HCT116 (cell line): Measurements from ENCODE around the gene TMEM52B. TPM values are rescaled to one million over a fixed set of nuclear protein-coding genes. Genes with fewer than 3 reads are reported as not detected.

Source experiments
- ATAC-seq: fragments of 200-7000 bp; cut with Tn5 transposase; 2 replicates; pipeline ENCODE4 v1.9.1; 2020; ENCODE audit warnings: mild to moderate bottlenecking, moderate library complexity
- BruUV-seq: library from RNA; stranded (reverse); fragments of 400-500 nt; replicated peaks from 2 replicates; lab custom pipeline; 2021; lab: Mats Ljungman, UMichigan
- CTCF ChIA-PET: fragments of 300-600 bp; sonication (Branson Sonifier 250); formaldehyde crosslinking; loops from one replicate; lab custom pipeline; 2021; ENCODE audit warnings: antibody characterized with exemption; lab: Charles Lee
- POLR2A ChIA-PET: fragments of 300-600, 350-600 bp; sonication (Branson Sonifier 250); formaldehyde crosslinking; loops from one replicate; lab custom pipeline; 2021; ENCODE audit warnings: antibody characterized with exemption; lab: Charles Lee
- RAD21 ChIA-PET, 2 experiments: fragments of 300-600 bp; sonication (Branson Sonifier 250); formaldehyde crosslinking; loops; one replicate each; lab custom pipeline; 2023; ENCODE audit warnings: low total read pairs in 2 of 2; ENCODE audit not compliant: uncharacterized antibody in 2 of 2, unreplicated experiment in 2 of 2, low non-redundant PET in 1 of 2; lab: Charles Lee
- DNase-seq: peaks from one replicate; pipeline ENCODE4 v3.0.0-alpha.2; 2010; ENCODE audit warnings: low read depth, low spot score
- H2AFZ ChIP-seq: fragments of 200-600 bp; shearing (Covaris generic), sonication (generic); 2 replicates; pipeline ENCODE4 v1.6.1; 2017; ENCODE audit warnings: low read depth, mixed run types, mixed read lengths, antibody characterized with exemption, low read length; ENCODE audit not compliant: poor library complexity, severe bottlenecking
- H3K27ac ChIP-seq: 2 replicates; pipeline ENCODE4 v1.5.1; 2012; ENCODE audit warnings: low read depth, low read length
- H3K27me3 ChIP-seq: fragments of 200-600 bp; sonication (generic); 2 replicates; pipeline ENCODE4 v1.6.1; 2016; ENCODE audit warnings: mixed run types, low read length, mixed read lengths; ENCODE audit not compliant: insufficient read depth
- H3K36me3 ChIP-seq, 2 experiments: fragments of 200-500 bp in 1 of 2; fragments of 200-600 bp in 1 of 2; sonication (Bioruptor generic) in 1 of 2; sonication (generic) in 1 of 2; 2 replicates each; pipeline versions ENCODE4 v1.5.1 to v1.6.1; 2014 to 2016; ENCODE audit warnings: low read length in 2 of 2, inconsistent platforms in 1 of 2, mixed read lengths in 1 of 2, mixed run types in 1 of 2; ENCODE audit not compliant: insufficient read depth in 2 of 2, control insufficient read depth in 1 of 2
- H3K4me1 ChIP-seq, 2 experiments: fragments of 200-600 bp in 1 of 2; sonication (generic) in 1 of 2; 2 replicates each; pipeline versions ENCODE4 v1.5.1 to v1.6.1; 2012 to 2017; ENCODE audit warnings: low read length in 2 of 2, inconsistent platforms in 1 of 2, mild to moderate bottlenecking in 1 of 2, mixed read lengths in 1 of 2, mixed run types in 1 of 2, moderate library complexity in 1 of 2; ENCODE audit not compliant: insufficient read depth in 2 of 2, control insufficient read depth in 1 of 2
- H3K4me2 ChIP-seq: fragments of 200-600 bp; sonication (generic); 2 replicates; pipeline ENCODE4 v1.6.1; 2017; ENCODE audit warnings: mixed run types, low read length, mixed read lengths
- H3K4me3 ChIP-seq, 2 experiments: fragments of 200-600 bp in 1 of 2; sonication (generic) in 1 of 2; replicated peaks in 1 of 2; 2 replicates each; pipeline ENCODE4 v1.5.1; 2011 to 2016; ENCODE audit warnings: low read length in 2 of 2, control low read depth in 1 of 2, low read depth in 1 of 2, mild to moderate bottlenecking in 1 of 2, mixed read lengths in 1 of 2, mixed run types in 1 of 2
- H3K79me2 ChIP-seq: fragments of 200-600 bp; sonication (generic); 2 replicates; pipeline ENCODE4 v1.6.1; 2017; ENCODE audit warnings: mild to moderate bottlenecking, mixed run types, low read length, moderate library complexity, mixed read lengths; ENCODE audit not compliant: insufficient read depth
- H3K9ac ChIP-seq: fragments of 200-600 bp; sonication (generic); 2 replicates; pipeline ENCODE4 v1.6.1; 2016; ENCODE audit warnings: low read length, mixed read lengths
- H3K9me2 ChIP-seq: fragments of 200-600 bp; sonication (generic), shearing (Covaris generic); 2 replicates; pipeline ENCODE4 v1.6.1; 2017; ENCODE audit warnings: mixed run types, mild to moderate bottlenecking, moderate library complexity; ENCODE audit not compliant: insufficient read depth
- H3K9me3 ChIP-seq, 2 experiments: fragments of 200-500 bp in 1 of 2; fragments of 200-600 bp in 1 of 2; sonication (Bioruptor generic) in 1 of 2; sonication (generic) in 1 of 2; 2 replicates each; pipeline ENCODE4 v1.6.1; 2014 to 2017; ENCODE audit warnings: low read length in 2 of 2, mixed read lengths in 2 of 2, inconsistent platforms in 1 of 2, low read depth in 1 of 2, mild to moderate bottlenecking in 1 of 2, mixed run types in 1 of 2, moderate library complexity in 1 of 2; ENCODE audit not compliant: control insufficient read depth in 1 of 2, insufficient read depth in 1 of 2
- H4K20me1 ChIP-seq: fragments of 200-600 bp; sonication (generic), shearing (Covaris generic); 2 replicates; pipeline ENCODE4 v1.6.1; 2017; ENCODE audit warnings: mixed run types, mild to moderate bottlenecking, moderate library complexity; ENCODE audit not compliant: insufficient read depth
- CEBPB ChIP-seq: IDR thresholded peaks from 2 replicates; pipeline ENCODE4 v1.6.1; 2012; ENCODE audit warnings: low read depth
- EGR1 ChIP-seq: IDR thresholded peaks from 2 replicates; pipeline ENCODE4 v1.6.1; 2012; ENCODE audit warnings: low read depth
- ELF1 ChIP-seq: IDR thresholded peaks from 2 replicates; pipeline ENCODE4 v1.6.1; 2012; ENCODE audit warnings: low read depth, borderline replicate concordance
- EZH2phosphoT487 ChIP-seq: fragments of 200-600 bp; IDR thresholded peaks from 2 replicates; pipeline ENCODE4 v1.6.1; 2018; ENCODE audit warnings: antibody characterized with exemption, borderline replicate concordance
- FOSL1 ChIP-seq: IDR thresholded peaks from 2 replicates; pipeline ENCODE4 v1.6.1; 2012; ENCODE audit warnings: low read depth
- SIN3A ChIP-seq: IDR thresholded peaks from 2 replicates; pipeline ENCODE4 v1.6.1; 2012; ENCODE audit warnings: low read depth
- SP1 ChIP-seq: IDR thresholded peaks from 2 replicates; pipeline ENCODE4 v1.6.1; 2012; ENCODE audit warnings: low read depth
- SRF ChIP-seq: IDR thresholded peaks from 2 replicates; pipeline ENCODE4 v1.6.1; 2012; ENCODE audit warnings: low read depth
- TCF7L2 ChIP-seq: IDR thresholded peaks from 2 replicates; pipeline ENCODE4 v1.7.0; 2011; ENCODE audit warnings: borderline replicate concordance, inconsistent platforms; ENCODE audit not compliant: insufficient read depth, insufficient read length; ENCODE audit errors: extremely low read depth
- YY1 ChIP-seq: IDR thresholded peaks from 2 replicates; pipeline ENCODE4 v1.6.1; 2011; ENCODE audit warnings: low read length, low read depth, moderate library complexity, mild to moderate bottlenecking; ENCODE audit not compliant: insufficient replicate concordance; ENCODE audit errors: extremely low read depth
- ZFX ChIP-seq: fragments of 450-650 bp; IDR thresholded peaks from 2 replicates; pipeline ENCODE4 v1.6.1; 2017
- ZNF274 ChIP-seq: fragments of 200-500 bp; sonication (Bioruptor generic); IDR thresholded peaks from 2 replicates; pipeline ENCODE4 v1.6.1; 2014; ENCODE audit warnings: mild to moderate bottlenecking, low read depth, low read length, inconsistent platforms
- intact Hi-C: fragments of 100-400 bp; cut with micrococcal nuclease; formaldehyde crosslinking; loops from 2 replicates; pipeline ENCODE4 v1.10.0; 2022
- total RNA-seq: library from RNA; stranded (reverse); gene quantifications from one replicate; pipeline ENCODE4 v1.2.1, GENCODE V29; 2021; ENCODE audit not compliant: unreplicated experiment
- TF ChIP-seq, protein P1 (sequence below), 3 experiments: fragments of 200-600 bp in 1 of 3; sonication (generic) in 1 of 3; IDR thresholded peaks in 2 of 3; conservative IDR thresholded peaks in 1 of 3; 2 replicates each; pipeline ENCODE4 v1.5.1; 2012 to 2017; ENCODE audit warnings: low read depth in 2 of 3, low read length in 2 of 3, antibody characterized with exemption in 1 of 3, borderline replicate concordance in 1 of 3, control low read depth in 1 of 3, mild to moderate bottlenecking in 1 of 3, mixed read lengths in 1 of 3, mixed run types in 1 of 3, moderate library complexity in 1 of 3; ENCODE audit not compliant: insufficient read depth in 1 of 3
- TF ChIP-seq, protein P2 (sequence below): IDR thresholded peaks from 2 replicates; pipeline ENCODE4 v1.6.1; 2012; ENCODE audit warnings: low read depth

TMEM52B gene
- total RNA-seq, 1 experiment from 2014 or later = not detected

DNA sequence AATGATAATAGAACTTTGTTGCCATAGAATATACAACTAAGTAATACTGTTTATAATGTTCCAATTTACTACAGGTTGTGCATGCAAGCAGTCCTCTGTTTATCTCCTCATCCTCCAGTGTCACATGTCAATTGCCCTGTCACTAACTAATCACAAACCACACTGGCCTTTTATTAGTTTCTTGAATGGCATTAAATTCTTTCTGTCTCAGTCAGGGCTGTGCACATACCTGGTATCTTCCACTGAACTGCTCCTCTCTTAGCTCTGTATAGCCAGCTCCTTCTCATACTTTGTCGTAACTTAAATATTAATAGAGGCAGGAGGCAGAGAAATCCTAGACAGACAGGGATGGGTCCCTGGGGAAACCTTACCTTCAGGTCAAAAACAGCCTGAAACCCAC, 57.9 kb downstream of the TMEM52B start:
- no peak overlapping the region for H2AFZ ChIP-seq
- BruUV-seq = no TSS peak
- H4K20me1 ChIP-seq = no peaks in the 10 kb centered on the region
- H3K27me3 ChIP-seq = no peaks in the 10 kb centered on the region
- RAD21 ChIA-PET = no interaction called here
- no peaks in the 10 kb centered on the region for H3K36me3 ChIP-seq
- no peak overlapping the region for H3K9ac ChIP-seq
- DNase-seq (no peak), ATAC-seq (no peak)
- no peaks in the 10 kb centered on the region for H3K9me2 ChIP-seq
- no peaks in the 10 kb centered on the region for H3K79me2 ChIP-seq
- no peaks in the 10 kb centered on the region for H3K4me1 ChIP-seq
- no peak overlapping the region for H3K4me3 ChIP-seq
- no peak for TF ChIP-seq YY1
- no peaks in the 10 kb centered on the region; a peak in 2 of 4 replicates for H3K9me3 ChIP-seq
- H3K27ac ChIP-seq = no peak overlapping the region
- CTCF ChIA-PET = no interaction called here
- intact Hi-C loops = loop anchor here (5.0 to 10.0 kb wide), 2 partner anchors 436 to 958 kb away; partner anchors contain the start of gene STYK1
- POLR2A ChIA-PET = no interaction called here
- no peak overlapping the region for H3K4me2 ChIP-seq

DNA sequence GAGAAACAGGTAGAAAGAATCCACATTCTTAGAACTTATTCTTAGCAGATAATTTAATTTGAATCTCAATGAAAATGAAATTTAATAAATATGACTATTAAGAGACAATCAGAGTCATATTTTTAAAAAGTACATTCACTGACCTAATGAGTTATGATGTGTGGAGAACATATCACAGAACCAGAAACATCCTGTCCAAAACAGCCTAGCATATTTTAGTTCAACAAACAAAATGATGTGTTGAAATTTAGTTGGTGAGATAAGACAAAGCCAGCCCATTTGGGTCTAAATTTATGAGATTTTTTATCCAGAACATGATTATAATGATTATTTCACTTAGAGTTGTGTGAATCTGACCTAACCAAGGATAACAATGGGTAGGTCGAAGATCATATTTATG, 59.7 kb downstream of the TMEM52B start:
- Histone ChIP-seq H3K79me2 (no peaks in the 10 kb centered on the region), H3K4me1 (no peaks in the 10 kb centered on the region), H2AFZ (no peak overlapping the region), H3K36me3 (no peaks in the 10 kb centered on the region), H3K4me2 (no peak overlapping the region), H3K9me2 (no peaks in the 10 kb centered on the region), H3K27me3 (no peaks in the 10 kb centered on the region), H3K4me3 (no peak overlapping the region), H3K27ac (no peak overlapping the region), H4K20me1 (no peaks in the 10 kb centered on the region), H3K9me3 (no peaks in the 10 kb centered on the region; a peak in 2 of 4 replicates), H3K9ac (no peak overlapping the region)
- CTCF ChIA-PET = no interaction called here
- no peak for ATAC-seq
- BruUV-seq = no TSS peak
- RAD21 ChIA-PET = no interaction called here
- DNase-seq = no peak
- POLR2A ChIA-PET = no interaction called here
- intact Hi-C loops = loop anchor here (5.0 to 10.0 kb wide), 2 partner anchors 434 to 956 kb away; partner anchors contain the start of gene STYK1
- TF ChIP-seq TCF7L2 = no peak
- no peak for TF ChIP-seq SRF
- TF ChIP-seq EGR1 = no peak
- TF ChIP-seq ZNF274 = no peak
- TF ChIP-seq FOSL1 = no peak
- no peak for TF ChIP-seq ZFX
- no peak for TF ChIP-seq ELF1
- no peak for TF ChIP-seq EZH2phosphoT487
- no peak for TF ChIP-seq SIN3A
- TF ChIP-seq CEBPB = no peak
- TF ChIP-seq, protein P1, sequence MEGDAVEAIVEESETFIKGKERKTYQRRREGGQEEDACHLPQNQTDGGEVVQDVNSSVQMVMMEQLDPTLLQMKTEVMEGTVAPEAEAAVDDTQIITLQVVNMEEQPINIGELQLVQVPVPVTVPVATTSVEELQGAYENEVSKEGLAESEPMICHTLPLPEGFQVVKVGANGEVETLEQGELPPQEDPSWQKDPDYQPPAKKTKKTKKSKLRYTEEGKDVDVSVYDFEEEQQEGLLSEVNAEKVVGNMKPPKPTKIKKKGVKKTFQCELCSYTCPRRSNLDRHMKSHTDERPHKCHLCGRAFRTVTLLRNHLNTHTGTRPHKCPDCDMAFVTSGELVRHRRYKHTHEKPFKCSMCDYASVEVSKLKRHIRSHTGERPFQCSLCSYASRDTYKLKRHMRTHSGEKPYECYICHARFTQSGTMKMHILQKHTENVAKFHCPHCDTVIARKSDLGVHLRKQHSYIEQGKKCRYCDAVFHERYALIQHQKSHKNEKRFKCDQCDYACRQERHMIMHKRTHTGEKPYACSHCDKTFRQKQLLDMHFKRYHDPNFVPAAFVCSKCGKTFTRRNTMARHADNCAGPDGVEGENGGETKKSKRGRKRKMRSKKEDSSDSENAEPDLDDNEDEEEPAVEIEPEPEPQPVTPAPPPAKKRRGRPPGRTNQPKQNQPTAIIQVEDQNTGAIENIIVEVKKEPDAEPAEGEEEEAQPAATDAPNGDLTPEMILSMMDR (IDR thresholded peaks at IDR 0.05 in 2 of 3, conservative IDR thresholded peaks at IDR 0.05 in 1 of 3; ENCODE audit: borderline replicate concordance in 1 of 3, insufficient read depth in 1 of 3, low read depth in 2 of 3, low read length in 2 of 3) = no peak
- no peak for TF ChIP-seq SP1
- TF ChIP-seq, protein P2, sequence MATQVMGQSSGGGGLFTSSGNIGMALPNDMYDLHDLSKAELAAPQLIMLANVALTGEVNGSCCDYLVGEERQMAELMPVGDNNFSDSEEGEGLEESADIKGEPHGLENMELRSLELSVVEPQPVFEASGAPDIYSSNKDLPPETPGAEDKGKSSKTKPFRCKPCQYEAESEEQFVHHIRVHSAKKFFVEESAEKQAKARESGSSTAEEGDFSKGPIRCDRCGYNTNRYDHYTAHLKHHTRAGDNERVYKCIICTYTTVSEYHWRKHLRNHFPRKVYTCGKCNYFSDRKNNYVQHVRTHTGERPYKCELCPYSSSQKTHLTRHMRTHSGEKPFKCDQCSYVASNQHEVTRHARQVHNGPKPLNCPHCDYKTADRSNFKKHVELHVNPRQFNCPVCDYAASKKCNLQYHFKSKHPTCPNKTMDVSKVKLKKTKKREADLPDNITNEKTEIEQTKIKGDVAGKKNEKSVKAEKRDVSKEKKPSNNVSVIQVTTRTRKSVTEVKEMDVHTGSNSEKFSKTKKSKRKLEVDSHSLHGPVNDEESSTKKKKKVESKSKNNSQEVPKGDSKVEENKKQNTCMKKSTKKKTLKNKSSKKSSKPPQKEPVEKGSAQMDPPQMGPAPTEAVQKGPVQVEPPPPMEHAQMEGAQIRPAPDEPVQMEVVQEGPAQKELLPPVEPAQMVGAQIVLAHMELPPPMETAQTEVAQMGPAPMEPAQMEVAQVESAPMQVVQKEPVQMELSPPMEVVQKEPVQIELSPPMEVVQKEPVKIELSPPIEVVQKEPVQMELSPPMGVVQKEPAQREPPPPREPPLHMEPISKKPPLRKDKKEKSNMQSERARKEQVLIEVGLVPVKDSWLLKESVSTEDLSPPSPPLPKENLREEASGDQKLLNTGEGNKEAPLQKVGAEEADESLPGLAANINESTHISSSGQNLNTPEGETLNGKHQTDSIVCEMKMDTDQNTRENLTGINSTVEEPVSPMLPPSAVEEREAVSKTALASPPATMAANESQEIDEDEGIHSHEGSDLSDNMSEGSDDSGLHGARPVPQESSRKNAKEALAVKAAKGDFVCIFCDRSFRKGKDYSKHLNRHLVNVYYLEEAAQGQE = no peak
